Measurements from ENCODE around the gene ACBD4.

ACBD4 gene

GRCh38 chr17:45155483-45155882, 20.0 kb downstream of the ACBD4 start:
- DNase-seq (ENCODE audit: low spot score), result no peak

GRCh38 chr17:45156242-45156641, 20.8 kb downstream of the ACBD4 start:
- no peak for DNase-seq (ENCODE audit: low spot score)

- peak; percentile 53 for DNase-seq (ENCODE audit: low spot score)
Observed at GRCh38 chr17:45160447-45161287, 25.2 kb downstream of the ACBD4 start.

GRCh38 chr17:45161288-45162024, 26.0 kb downstream of the ACBD4 start, which contains the start of gene HEXIM2:
Gene HEXIM2, plus strand, starts transcription at chr17:45161875. Its CDS starts 919 bp downstream, at chr17:45162794.
- peak; percentile 98 for DNase-seq (ENCODE audit: low spot score)

- no peak for DNase-seq (ENCODE audit: low spot score)
Observed at GRCh38 chr17:45162025-45162687, 26.7 kb downstream of the ACBD4 start.

GRCh38 chr17:45164734-45165269, 29.3 kb downstream of the ACBD4 start:
- DNase-seq (ENCODE audit: low spot score), result no peak

- DNase-seq (ENCODE audit: low spot score), result no peak
Observed at GRCh38 chr17:45168991-45169752, 33.7 kb downstream of the ACBD4 start.

GRCh38 chr17:45170280-45170930, 34.9 kb downstream of the ACBD4 start:
- DNase-seq (ENCODE audit: low spot score), result no peak

- peak; percentile 90 for DNase-seq (ENCODE audit: low spot score)
Observed at GRCh38 chr17:45170931-45171337, 35.4 kb downstream of the ACBD4 start.

- peak; percentile 35 for DNase-seq (ENCODE audit: low spot score)
Observed at GRCh38 chr17:45171338-45172231, 36.1 kb downstream of the ACBD4 start.

GRCh38 chr17:45172232-45172540, 36.7 kb downstream of the ACBD4 start:
- no peak for DNase-seq (ENCODE audit: low spot score)

GRCh38 chr17:45172541-45173286, 37.2 kb downstream of the ACBD4 start:
- peak; percentile 85 for DNase-seq (ENCODE audit: low spot score)

- no peak for DNase-seq (ENCODE audit: low spot score)
Observed at GRCh38 chr17:45175759-45176115, 40.2 kb downstream of the ACBD4 start.

GRCh38 chr17:45177563-45177962, 42.1 kb downstream of the ACBD4 start:
- DNase-seq (ENCODE audit: low spot score), result no peak

- no peak for DNase-seq (ENCODE audit: low spot score)
Observed at GRCh38 chr17:45184144-45184543, 48.7 kb downstream of the ACBD4 start.

GRCh38 chr17:45186801-45187354, 51.4 kb downstream of the ACBD4 start:
- no peak for DNase-seq (ENCODE audit: low spot score)

GRCh38 chr17:45189009-45189408, 53.5 kb downstream of the ACBD4 start:
- DNase-seq (ENCODE audit: low spot score), result no peak

- DNase-seq (ENCODE audit: low spot score), result no peak
Observed at GRCh38 chr17:45190503-45191255, 55.2 kb downstream of the ACBD4 start.
